HepG2 (cell line): ENCODE data around the gene ALPK3. TPM values are rescaled to one million over a fixed set of nuclear protein-coding genes. Genes with fewer than 3 reads are reported as not detected.

Experiments used
- ATF3 ChIP-seq: sonication (generic); formaldehyde crosslinking; IDR thresholded peaks from 2 replicates; pipeline ENCODE4 v1.4.0; 2020; ENCODE audit warnings: missing genetic modification reagents
- CEBPG ChIP-seq: IDR thresholded peaks from 2 replicates; pipeline ENCODE4 v1.6.1; 2016
- CREB3 ChIP-seq: sonication (generic); formaldehyde crosslinking; IDR thresholded peaks from 2 replicates; pipeline ENCODE4 v1.5.0; 2020; ENCODE audit warnings: missing genetic modification reagents
- DPF2 ChIP-seq: sonication (generic); formaldehyde crosslinking; IDR thresholded peaks from 2 replicates; pipeline ENCODE4 v1.4.0; 2020; ENCODE audit warnings: mild to moderate bottlenecking, low read depth, missing genetic modification reagents, borderline replicate concordance
- KLF11 ChIP-seq: IDR thresholded peaks from 2 replicates; pipeline ENCODE4 v1.6.1; 2016; ENCODE audit warnings: missing compliant biosample characterization
- LCORL ChIP-seq, 2 experiments: fragments of 450-650 bp in 1 of 2; sonication (generic) in 1 of 2; formaldehyde crosslinking in 1 of 2; IDR thresholded peaks; 2 replicates each; pipeline versions ENCODE4 v1.5.0 to v1.6.1; 2017 to 2020; ENCODE audit warnings: antibody characterized with exemption in 1 of 2, missing genetic modification reagents in 1 of 2
- NFKB2 ChIP-seq: sonication (generic); formaldehyde crosslinking; IDR thresholded peaks from 2 replicates; pipeline ENCODE4 v1.4.0; 2020; ENCODE audit warnings: missing genetic modification reagents, borderline replicate concordance
- POGZ ChIP-seq: sonication (generic); formaldehyde crosslinking; IDR thresholded peaks from 2 replicates; pipeline ENCODE4 v1.4.0; 2020; ENCODE audit warnings: mild to moderate bottlenecking, missing genetic modification reagents
- STAT6 ChIP-seq: sonication (generic); formaldehyde crosslinking; IDR thresholded peaks from 2 replicates; pipeline ENCODE4 v1.4.0; 2020; ENCODE audit warnings: missing genetic modification reagents, mild to moderate bottlenecking, borderline replicate concordance
- TBX2 ChIP-seq: sonication (generic); formaldehyde crosslinking; IDR thresholded peaks from 2 replicates; pipeline ENCODE4 v1.5.0; 2020; ENCODE audit warnings: missing genetic modification reagents, mild to moderate bottlenecking, borderline replicate concordance
- ZBTB20 ChIP-seq: sonication (generic); formaldehyde crosslinking; IDR thresholded peaks from 2 replicates; pipeline ENCODE4 v1.8.1; 2023; ENCODE audit warnings: missing genetic modification reagents, low read depth, mild to moderate bottlenecking, borderline replicate concordance
- ZBTB3 ChIP-seq: sonication (generic); formaldehyde crosslinking; IDR thresholded peaks from 2 replicates; pipeline ENCODE4 v1.4.0; 2020; ENCODE audit warnings: low read depth, mild to moderate bottlenecking, moderate library complexity, missing genetic modification reagents, borderline replicate concordance
- ZIK1 ChIP-seq: sonication (generic); formaldehyde crosslinking; IDR thresholded peaks from 2 replicates; pipeline ENCODE4 v1.5.0; 2020; ENCODE audit warnings: mild to moderate bottlenecking, low read depth, missing genetic modification reagents, borderline replicate concordance
- ZNF101 ChIP-seq: sonication (generic); formaldehyde crosslinking; IDR thresholded peaks from 2 replicates; pipeline ENCODE4 v1.4.0; 2020; ENCODE audit warnings: mild to moderate bottlenecking, low read depth, missing genetic modification reagents, borderline replicate concordance
- ZNF235 ChIP-seq: sonication (generic); formaldehyde crosslinking; IDR thresholded peaks from 2 replicates; pipeline ENCODE4 v1.8.1; 2023; ENCODE audit warnings: mild to moderate bottlenecking, missing genetic modification reagents, borderline replicate concordance
- ZNF331 ChIP-seq: sonication (generic); formaldehyde crosslinking; IDR thresholded peaks from 2 replicates; pipeline ENCODE4 v1.4.0; 2020; ENCODE audit warnings: missing genetic modification reagents
- polyA plus RNA-seq, 8 experiments: library from polyadenylated mRNA; depleted of rRNA in 3 of 8; stranded (reverse) in 7 of 8; unstranded in 1 of 8; fragments of >200 nt; fragmentation: Illumina TruSeq in 4 of 8; extraction: Trizol in 4 of 8; gene quantifications; 2 replicates each; pipeline versions ENCODE4 v1.2.1 to v1.2.3, GENCODE V29; 2011 to 2016; ENCODE audit warnings: low read depth in 4 of 8, missing spikeins in 1 of 8, mixed read lengths in 1 of 8; ENCODE audit not compliant: insufficient read depth in 1 of 8
- total RNA-seq, 5 experiments: library from RNA; depleted of rRNA; stranded (reverse); fragments of >200 nt; fragmentation: Illumina TruSeq; extraction: Trizol; gene quantifications; 2 replicates each; pipeline ENCODE4 v1.2.3, GENCODE V29; 2016; ENCODE audit warnings: low read depth in 1 of 5
- TF ChIP-seq, protein P1 (sequence below): sonication (generic); formaldehyde crosslinking; IDR thresholded peaks from 2 replicates; pipeline ENCODE4 v1.8.0; 2022; ENCODE audit warnings: missing genetic modification reagents, mild to moderate bottlenecking, borderline replicate concordance
- TF ChIP-seq, protein P2 (sequence below): sonication (generic); formaldehyde crosslinking; IDR thresholded peaks from 2 replicates; pipeline ENCODE4 v1.5.1; 2020; ENCODE audit warnings: mild to moderate bottlenecking, moderate library complexity, missing genetic modification reagents

The ALPK3 gene
- total and polyA plus RNA-seq, 2 of the 13 experiments (the other 11 are each of a cell fraction or from before 2014, with no cell fraction given), result 0.04 to 0.42 TPM

DNA sequence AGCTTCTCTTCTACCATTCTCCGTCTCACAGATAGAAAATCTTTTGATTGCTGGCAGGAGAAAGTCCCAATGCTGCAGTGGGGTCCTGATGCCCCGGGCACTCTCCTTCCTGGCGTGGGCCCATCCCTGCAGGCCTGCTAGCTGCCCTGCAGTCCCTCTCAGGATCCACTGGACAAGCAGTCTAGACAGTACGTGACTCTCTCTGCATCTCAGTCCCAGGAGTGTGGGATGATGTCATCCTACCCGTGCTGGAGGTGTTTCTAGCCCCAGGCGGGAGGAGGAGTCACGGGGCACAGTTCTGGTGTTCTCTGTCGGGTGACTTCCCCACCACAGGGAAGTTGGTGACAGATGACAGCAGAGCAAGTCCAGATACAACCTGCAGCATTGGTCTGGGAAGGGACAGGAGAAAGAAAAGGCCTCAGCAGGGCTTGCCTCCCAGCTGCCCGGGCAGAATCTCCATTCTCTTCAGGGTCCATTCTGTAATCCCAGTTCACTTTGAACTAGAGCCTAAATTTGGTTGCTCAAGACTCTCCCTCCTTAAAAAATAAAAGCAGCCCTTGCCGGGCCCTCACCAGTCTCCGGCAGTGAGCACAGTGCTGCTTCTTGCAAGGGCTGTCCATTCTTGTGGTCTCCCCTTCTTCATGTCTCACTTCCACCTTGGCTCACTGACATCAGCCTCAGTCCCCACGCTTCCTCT, 97.9 kb downstream of the ALPK3 start (continued):
- TF ChIP-seq LCORL (IDR thresholded peaks at IDR 0.05), result no peak
- TF ChIP-seq LCORL (CRISPR knock-in tag; IDR thresholded peaks at IDR 0.05), result peak; percentile 93
- TF ChIP-seq, protein P1, sequence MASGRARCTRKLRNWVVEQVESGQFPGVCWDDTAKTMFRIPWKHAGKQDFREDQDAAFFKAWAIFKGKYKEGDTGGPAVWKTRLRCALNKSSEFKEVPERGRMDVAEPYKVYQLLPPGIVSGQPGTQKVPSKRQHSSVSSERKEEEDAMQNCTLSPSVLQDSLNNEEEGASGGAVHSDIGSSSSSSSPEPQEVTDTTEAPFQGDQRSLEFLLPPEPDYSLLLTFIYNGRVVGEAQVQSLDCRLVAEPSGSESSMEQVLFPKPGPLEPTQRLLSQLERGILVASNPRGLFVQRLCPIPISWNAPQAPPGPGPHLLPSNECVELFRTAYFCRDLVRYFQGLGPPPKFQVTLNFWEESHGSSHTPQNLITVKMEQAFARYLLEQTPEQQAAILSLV (CRISPR knock-in tag), result 0 out of 2 replicates have a peak, but pooled peaks have one; percentile 19
- TF ChIP-seq KLF11 (CRISPR knock-in tag), result 0 out of 2 replicates have a peak, but pooled peaks have one; percentile 34
- TF ChIP-seq ZBTB3 (CRISPR knock-in tag), result no peak
- TF ChIP-seq ZNF331 (CRISPR knock-in tag), result peak; percentile 75; the same call in 1 of the 2 replicates
- TF ChIP-seq POGZ (CRISPR knock-in tag), result peak; percentile 75
- TF ChIP-seq, protein P2, sequence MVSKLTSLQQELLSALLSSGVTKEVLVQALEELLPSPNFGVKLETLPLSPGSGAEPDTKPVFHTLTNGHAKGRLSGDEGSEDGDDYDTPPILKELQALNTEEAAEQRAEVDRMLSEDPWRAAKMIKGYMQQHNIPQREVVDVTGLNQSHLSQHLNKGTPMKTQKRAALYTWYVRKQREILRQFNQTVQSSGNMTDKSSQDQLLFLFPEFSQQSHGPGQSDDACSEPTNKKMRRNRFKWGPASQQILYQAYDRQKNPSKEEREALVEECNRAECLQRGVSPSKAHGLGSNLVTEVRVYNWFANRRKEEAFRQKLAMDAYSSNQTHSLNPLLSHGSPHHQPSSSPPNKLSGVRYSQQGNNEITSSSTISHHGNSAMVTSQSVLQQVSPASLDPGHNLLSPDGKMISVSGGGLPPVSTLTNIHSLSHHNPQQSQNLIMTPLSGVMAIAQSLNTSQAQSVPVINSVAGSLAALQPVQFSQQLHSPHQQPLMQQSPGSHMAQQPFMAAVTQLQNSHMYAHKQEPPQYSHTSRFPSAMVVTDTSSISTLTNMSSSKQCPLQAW (CRISPR knock-in tag), result peak; percentile 95
- no peak for TF ChIP-seq STAT6
- no peak for TF ChIP-seq ZNF101 (CRISPR knock-in tag)
- peak; percentile 96 for TF ChIP-seq TBX2 (CRISPR knock-in tag)
- peak; percentile 95 for TF ChIP-seq ATF3 (CRISPR knock-in tag)
- TF ChIP-seq DPF2 (CRISPR knock-in tag), result peak; percentile 67; the same call in 1 of the 2 replicates
- TF ChIP-seq CREB3, result no peak
- no peak for TF ChIP-seq NFKB2 (CRISPR knock-in tag)
- TF ChIP-seq ZIK1 (CRISPR knock-in tag), result 0 out of 2 replicates have a peak, but pooled peaks have one; percentile 9
- TF ChIP-seq ZNF235 (CRISPR knock-in tag), result peak; percentile 53; the same call in 1 of the 2 replicates
- TF ChIP-seq ZBTB20 (CRISPR knock-in tag), result peak; percentile 47; the same call in 1 of the 2 replicates
- peak; percentile 72 for TF ChIP-seq CEBPG (CRISPR knock-in tag)
